K562 (cell line): ENCODE data around the gene SPACA9. TPM values are rescaled to one million over a fixed set of nuclear protein-coding genes. Genes with fewer than 3 reads are reported as not detected.

Source experiments
- ATAC-seq: fragments of 200-7000 bp; cut with Tn5 transposase; 3 replicates; pipeline ENCODE4 v1.9.1; 2020; ENCODE audit warnings: moderate library complexity
- BruUV-seq: library from RNA; stranded (reverse); fragments of 400-500 nt; replicated peaks from 2 replicates; lab custom pipeline; 2021; lab: Mats Ljungman, UMichigan
- CTCF ChIA-PET: fragments of 300-600 bp; formaldehyde crosslinking; extraction: SDS; loops from one replicate; lab custom pipeline; 2021; ENCODE audit warnings: low intra/inter-chr PET ratio; lab: Yijun Ruan, JAX
- POLR2A ChIA-PET: fragments of 300-600, 350-650 bp; sonication (Branson Sonifier 250); formaldehyde crosslinking; extraction: SDS; loops from one replicate; lab custom pipeline; 2021; ENCODE audit warnings: antibody characterized with exemption, inconsistent platforms; lab: Yijun Ruan, JAX
- DNase-seq, 4 experiments: peaks; one replicate each; pipeline versions ENCODE4 v3.0.0 to v3.0.0-alpha.2; 2011 to 2018; ENCODE audit warnings: low spot score in 3 of 4, mixed read lengths in 3 of 4; ENCODE audit errors: extremely low read depth in 1 of 4
- FAIRE-seq: peaks from 2 replicates; lab custom pipeline; 2011; peaks lifted over from hg19 to GRCh38; lab: Jason Lieb, UNC
- H2AFZ ChIP-seq: 2 replicates; pipeline ENCODE4 v1.6.0; 2011; ENCODE audit warnings: low read depth, low read length, control low read depth, inconsistent platforms
- H3K27ac ChIP-seq: fragments of 200-600 bp; 3 replicates; pipeline ENCODE4 v1.8.0; 2011; ENCODE audit warnings: low read depth, mild to moderate bottlenecking, control low read depth, inconsistent platforms, low read length, moderate library complexity, mixed read lengths; ENCODE audit errors: extremely low read depth
- H3K27me3 ChIP-seq, 2 experiments: fragments of 300-600 bp in 1 of 2; 2 replicates in 1 of 2; 3 replicates in 1 of 2; pipeline versions ENCODE4 v1.6.0 to v1.8.0; 2011; ENCODE audit warnings: inconsistent platforms in 2 of 2, low read length in 2 of 2, mild to moderate bottlenecking in 1 of 2, mixed read lengths in 1 of 2, moderate library complexity in 1 of 2; ENCODE audit not compliant: control insufficient read depth in 2 of 2, insufficient read depth in 2 of 2
- H3K36me3 ChIP-seq: fragments of 300-600 bp; 3 replicates; pipeline ENCODE4 v1.8.0; 2011; ENCODE audit warnings: mild to moderate bottlenecking, low read length, inconsistent platforms; ENCODE audit not compliant: control insufficient read depth, insufficient read depth
- H3K4me1 ChIP-seq, 2 experiments: fragments of 200-600 bp in 1 of 2; replicated peaks in 1 of 2; 2 replicates in 1 of 2; 3 replicates in 1 of 2; pipeline versions ENCODE4 v1.5.1 to v1.8.0; 2011; ENCODE audit warnings: inconsistent platforms in 2 of 2, low read length in 2 of 2, mild to moderate bottlenecking in 1 of 2, mixed read lengths in 1 of 2, moderate library complexity in 1 of 2; ENCODE audit not compliant: control insufficient read depth in 2 of 2, insufficient read depth in 2 of 2
- H3K4me2 ChIP-seq: 2 replicates; pipeline ENCODE4 v1.6.1; 2011; ENCODE audit warnings: low read length, control low read depth, inconsistent platforms, mixed read lengths; ENCODE audit not compliant: insufficient read depth
- H3K4me3 ChIP-seq: fragments of 200-600 bp; sonication (generic), shearing (Covaris generic); 2 replicates; pipeline ENCODE4 v1.5.1; 2016; ENCODE audit warnings: control low read depth, inconsistent platforms
- H3K79me2 ChIP-seq: fragments of 200-600 bp; 3 replicates; pipeline ENCODE4 v1.8.0; 2011; ENCODE audit warnings: low read length, inconsistent platforms; ENCODE audit not compliant: control insufficient read depth, insufficient read depth
- H3K9ac ChIP-seq, 2 experiments: 2 replicates each; pipeline versions ENCODE4 v1.6.0 to v1.6.1; 2011; ENCODE audit warnings: low read depth in 2 of 2, low read length in 2 of 2, control low read depth in 1 of 2, inconsistent platforms in 1 of 2, mild to moderate bottlenecking in 1 of 2, mixed read lengths in 1 of 2; ENCODE audit not compliant: insufficient read depth in 1 of 2
- H3K9me1 ChIP-seq: one replicate; pipeline ENCODE4 v1.6.0; 2011; ENCODE audit warnings: inconsistent platforms, mild to moderate bottlenecking, low read length, moderate library complexity; ENCODE audit not compliant: control insufficient read depth, insufficient read depth
- H3K9me3 ChIP-seq: replicated peaks from 2 replicates; pipeline ENCODE4 v1.5.1; 2011; ENCODE audit warnings: low read depth, low read length, inconsistent platforms; ENCODE audit not compliant: control insufficient read depth, insufficient read depth
- H4K20me1 ChIP-seq: replicated peaks from 2 replicates; pipeline ENCODE4 v1.6.1; 2011; ENCODE audit warnings: low read length, inconsistent platforms, mixed read lengths; ENCODE audit not compliant: control insufficient read depth, insufficient read depth
- NFXL1 ChIP-seq: fragments of 450-650 bp; formaldehyde crosslinking; IDR thresholded peaks from 2 replicates; pipeline ENCODE4 v1.4.0; 2021; ENCODE audit warnings: mild to moderate bottlenecking
- RFX5 ChIP-seq: IDR thresholded peaks from 2 replicates; pipeline ENCODE4 v1.6.1; 2011; ENCODE audit warnings: low read depth, mild to moderate bottlenecking, improper control_type of control experiment, low read length
- SIRT6 ChIP-seq: IDR thresholded peaks from one replicate; pipeline ENCODE4 v1.6.1; 2012; ENCODE audit warnings: low read depth, mild to moderate bottlenecking, control low read depth, inconsistent platforms, low read length, moderate library complexity
- ZNF3 ChIP-seq: fragments of 250-450 bp; sonication (Bioruptor Pico); IDR thresholded peaks from 2 replicates; pipeline ENCODE4 v1.5.0; 2021; ENCODE audit warnings: mild to moderate bottlenecking, moderate library complexity
- ZNF717 ChIP-seq: fragments of 250-450 bp; sonication (Bioruptor Pico); IDR thresholded peaks from 2 replicates; pipeline ENCODE4 v1.5.0; 2021
- WGBS: fragments of 100-300 bp; shearing (Covaris generic); methylation state at CpG from one replicate; pipeline ENCODE4 v1.1.6; 2016; ENCODE audit warnings: low coverage, mixed read lengths; ENCODE audit not compliant: insufficient coverage; ENCODE audit errors: missing lambda C conversion rate; 5-methylcytosine and 5-hydroxymethylcytosine counted together
- in situ Hi-C: fragments of 300-500 bp; cut with MboI; formaldehyde crosslinking; loops from 4 replicates; pipeline ENCODE4 v1.15.0; 2018; ENCODE audit warnings: inconsistent platforms, mixed read lengths
- intact Hi-C: fragments of 100-400 bp; cut with micrococcal nuclease; formaldehyde crosslinking; loops from 2 replicates; pipeline ENCODE4 v1.14.2; 2022
- polyA plus RNA-seq, 8 experiments: library from polyadenylated mRNA; depleted of rRNA in 4 of 8; stranded (reverse) in 5 of 8; unstranded in 3 of 8; fragments of >200 nt; fragmentation: Nextera tagmentation in 2 of 8; fragmentation: Illumina TruSeq in 1 of 8; extraction: Ambion mirVana in 2 of 8; extraction: Trizol in 1 of 8; gene quantifications; 2 replicates each; pipeline versions ENCODE4 v1.2.1 to v1.2.3, GENCODE V29; 2011 to 2014; ENCODE audit warnings: inconsistent platforms in 1 of 8, missing spikeins in 1 of 8
- total RNA-seq, 7 experiments: library from RNA; depleted of rRNA in 6 of 7; stranded (reverse); fragments of >200 nt in 6 of 7; fragmentation: Illumina TruSeq in 2 of 7; extraction: Trizol in 2 of 7; gene quantifications; 2 replicates each; pipeline versions ENCODE4 v1.2.1 to v1.2.3, GENCODE V29; 2011 to 2021; ENCODE audit warnings: low replicate concordance in 1 of 7
- TF ChIP-seq, protein P1 (sequence below): fragments of 450-650 bp; formaldehyde crosslinking; IDR thresholded peaks from 2 replicates; pipeline ENCODE4 v1.4.0; 2020; ENCODE audit warnings: mild to moderate bottlenecking, moderate library complexity

The SPACA9 gene
- total and polyA plus RNA-seq, 9 of the 15 experiments (the other 6 are each of a cell fraction or from before 2014, with no cell fraction given) = 0.06 to 0.51 (median 0.36) TPM

DNA sequence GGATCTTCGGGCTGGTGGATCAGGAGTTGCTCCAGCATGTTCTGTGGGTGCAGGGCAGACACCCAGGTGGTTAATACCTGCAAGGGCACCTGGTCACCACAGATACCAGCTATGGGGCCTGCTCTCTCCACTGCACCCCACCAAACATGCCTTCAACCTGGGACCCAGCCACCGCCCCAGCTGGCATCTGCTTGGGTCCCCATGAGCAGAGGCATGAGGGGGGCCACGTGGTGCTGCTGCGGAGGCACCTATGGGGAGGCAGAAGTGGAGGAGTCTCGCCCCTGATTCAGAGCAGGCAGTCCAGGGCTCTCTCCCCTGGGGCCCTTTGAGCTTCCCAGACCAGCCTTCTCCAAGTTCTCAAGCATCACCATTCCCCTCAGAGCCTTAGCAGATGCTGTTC is 3.5 kb upstream of the SPACA9 start:
- ChIA-PET CTCF (no interaction called here), POLR2A (no interaction called here)
- no peak for TF ChIP-seq SIRT6
- no peak for TF ChIP-seq ZNF717 (CRISPR knock-in tag)
- TF ChIP-seq NFXL1 = no peak
- no peak for TF ChIP-seq ZNF3 (CRISPR knock-in tag)
- TF ChIP-seq, protein P1, sequence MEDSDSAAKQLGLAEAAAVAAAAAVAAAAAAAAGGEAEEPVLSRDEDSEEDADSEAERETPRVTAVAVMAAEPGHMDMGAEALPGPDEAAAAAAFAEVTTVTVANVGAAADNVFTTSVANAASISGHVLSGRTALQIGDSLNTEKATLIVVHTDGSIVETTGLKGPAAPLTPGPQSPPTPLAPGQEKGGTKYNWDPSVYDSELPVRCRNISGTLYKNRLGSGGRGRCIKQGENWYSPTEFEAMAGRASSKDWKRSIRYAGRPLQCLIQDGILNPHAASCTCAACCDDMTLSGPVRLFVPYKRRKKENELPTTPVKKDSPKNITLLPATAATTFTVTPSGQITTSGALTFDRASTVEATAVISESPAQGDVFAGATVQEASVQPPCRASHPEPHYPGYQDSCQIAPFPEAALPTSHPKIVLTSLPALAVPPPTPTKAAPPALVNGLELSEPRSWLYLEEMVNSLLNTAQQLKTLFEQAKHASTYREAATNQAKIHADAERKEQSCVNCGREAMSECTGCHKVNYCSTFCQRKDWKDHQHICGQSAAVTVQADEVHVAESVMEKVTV (CRISPR knock-in tag) = no peak
- TF ChIP-seq RFX5 = no peak
- no peaks in the 10 kb centered on the region for H3K79me2 ChIP-seq
- FAIRE-seq (no peak), DNase-seq (no peak), ATAC-seq (no peak)
- H3K9me3 ChIP-seq = no peaks in the 10 kb centered on the region
- no peak overlapping the region for H3K4me3 ChIP-seq
- no peak overlapping the region for H3K27ac ChIP-seq
- H3K4me2 ChIP-seq = no peak overlapping the region
- peaks cover 36 to 68% of the 10 kb centered on the region in 2 experiments; a peak in 4 of 5 replicates for H3K27me3 ChIP-seq
- H3K36me3 ChIP-seq = no peaks in the 10 kb centered on the region
- H3K9me1 ChIP-seq = no peaks in the 10 kb centered on the region
- in situ Hi-C loops = no loop called here
- peaks cover 4% of the 10 kb centered on the region; the same call in 1 of the 2 replicates for H4K20me1 ChIP-seq
- no peak overlapping the region for H2AFZ ChIP-seq
- WGBS = 2% methylated on average over 5 of the region's 5 CpGs
- intact Hi-C loops = no loop called here
- peak overlapping the region in 1 of 2 experiments; percentile 17; a peak in 1 of 4 replicates for H3K9ac ChIP-seq
- BruUV-seq = no TSS peak
- peaks cover 0 to 18% of the 10 kb centered on the region in 2 experiments; a peak in 3 of 5 replicates for H3K4me1 ChIP-seq
